ENCODE results near the gene SIGLEC5.

The SIGLEC5 gene

DNA sequence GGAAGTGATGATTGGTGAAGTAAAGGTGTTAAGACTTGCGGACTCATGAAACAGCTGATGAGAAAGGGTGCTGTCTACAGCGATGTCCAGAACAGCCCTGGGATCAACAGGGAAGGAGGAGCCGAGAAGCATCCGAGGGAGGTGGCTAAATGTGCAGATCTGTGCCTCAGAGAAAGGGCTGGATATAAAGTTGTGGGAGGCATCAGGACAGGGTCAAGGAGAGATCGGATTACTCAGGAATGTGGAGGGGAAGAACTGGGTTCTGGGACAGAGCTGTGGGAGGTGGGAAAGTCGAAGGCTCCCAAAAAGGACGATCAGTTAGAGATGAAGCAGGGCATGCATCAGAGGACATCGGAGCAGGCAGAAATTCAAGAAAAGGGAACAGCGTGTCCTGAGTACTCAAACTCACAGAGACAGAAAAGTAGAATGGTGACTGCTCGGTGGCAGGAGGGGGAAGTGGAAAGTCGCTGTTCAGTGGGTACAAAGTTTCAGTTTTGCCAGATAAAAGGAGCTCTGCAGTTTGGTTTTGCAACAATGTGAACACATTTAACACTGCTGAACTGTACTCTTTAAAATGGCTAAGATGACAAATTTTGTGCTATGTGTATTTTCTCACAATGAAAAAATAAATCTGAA is 14.6 kb upstream of the SIGLEC5 start:
- TF ChIP-seq, protein P1, sequence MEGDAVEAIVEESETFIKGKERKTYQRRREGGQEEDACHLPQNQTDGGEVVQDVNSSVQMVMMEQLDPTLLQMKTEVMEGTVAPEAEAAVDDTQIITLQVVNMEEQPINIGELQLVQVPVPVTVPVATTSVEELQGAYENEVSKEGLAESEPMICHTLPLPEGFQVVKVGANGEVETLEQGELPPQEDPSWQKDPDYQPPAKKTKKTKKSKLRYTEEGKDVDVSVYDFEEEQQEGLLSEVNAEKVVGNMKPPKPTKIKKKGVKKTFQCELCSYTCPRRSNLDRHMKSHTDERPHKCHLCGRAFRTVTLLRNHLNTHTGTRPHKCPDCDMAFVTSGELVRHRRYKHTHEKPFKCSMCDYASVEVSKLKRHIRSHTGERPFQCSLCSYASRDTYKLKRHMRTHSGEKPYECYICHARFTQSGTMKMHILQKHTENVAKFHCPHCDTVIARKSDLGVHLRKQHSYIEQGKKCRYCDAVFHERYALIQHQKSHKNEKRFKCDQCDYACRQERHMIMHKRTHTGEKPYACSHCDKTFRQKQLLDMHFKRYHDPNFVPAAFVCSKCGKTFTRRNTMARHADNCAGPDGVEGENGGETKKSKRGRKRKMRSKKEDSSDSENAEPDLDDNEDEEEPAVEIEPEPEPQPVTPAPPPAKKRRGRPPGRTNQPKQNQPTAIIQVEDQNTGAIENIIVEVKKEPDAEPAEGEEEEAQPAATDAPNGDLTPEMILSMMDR (IDR thresholded peaks at IDR 0.05; ENCODE audit: low read depth, low read length, missing control alignments) = no peak
- in situ Hi-C loops (cut with HindIII; ENCODE audit: low sequenced_read_pairs) = no loop called here
- H3K4me3 ChIP-seq (ENCODE audit: low read depth, low read length) = no peak overlapping the region
- no peak for DNase-seq (ENCODE audit: low read depth)

DNA sequence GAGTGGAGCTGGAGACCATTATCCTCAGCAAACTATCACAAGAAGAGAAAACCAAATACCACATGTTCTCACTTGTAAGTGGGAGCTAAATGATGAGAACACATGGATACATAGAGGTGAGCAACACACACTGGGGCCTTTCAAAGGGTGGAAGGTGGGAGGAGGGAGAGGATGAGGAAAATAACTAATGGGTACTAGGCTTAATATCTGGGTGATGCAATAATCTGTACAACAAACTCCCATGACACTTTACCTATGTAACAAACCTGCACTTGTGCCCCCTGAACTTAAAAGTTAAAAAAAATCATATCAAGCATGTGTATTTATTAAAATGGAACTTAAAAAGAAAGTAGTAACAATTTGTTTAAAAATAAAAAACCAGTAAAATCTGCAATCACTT is 11.4 kb upstream of the SIGLEC5 start:
- in situ Hi-C loops (cut with HindIII; ENCODE audit: low sequenced_read_pairs) = no loop called here
- H3K4me3 ChIP-seq (ENCODE audit: low read depth, low read length) = no peak overlapping the region
- TF ChIP-seq, protein P1 (IDR thresholded peaks at IDR 0.05; ENCODE audit: low read depth, low read length, missing control alignments) = no peak
- no peak for DNase-seq (ENCODE audit: low read depth)

DNA sequence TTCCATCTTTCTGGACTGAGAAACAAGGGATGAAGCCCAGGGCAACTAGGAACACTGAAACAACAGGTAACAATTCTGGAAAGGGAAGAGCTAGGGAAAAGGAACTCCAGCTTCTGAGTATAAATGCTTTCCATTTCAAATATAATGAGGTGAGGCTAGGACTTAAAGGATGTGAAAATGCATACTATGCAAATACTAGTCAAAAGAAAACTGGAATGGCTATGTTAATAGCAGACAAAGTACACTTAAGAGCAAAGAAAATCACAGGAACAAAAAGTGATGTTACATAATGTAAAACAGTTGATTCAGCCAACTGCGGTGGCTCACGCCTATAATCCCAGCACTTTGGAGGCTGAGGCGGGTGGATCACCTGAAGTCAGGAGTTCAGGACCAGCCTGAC is 10.2 kb upstream of the SIGLEC5 start:
- in situ Hi-C loops (cut with HindIII; ENCODE audit: low sequenced_read_pairs) = no loop called here
- TF ChIP-seq, protein P1 (IDR thresholded peaks at IDR 0.05; ENCODE audit: low read depth, low read length, missing control alignments) = no peak
- no peak overlapping the region for H3K4me3 ChIP-seq (ENCODE audit: low read depth, low read length)
- no peak for DNase-seq (ENCODE audit: low read depth)

DNA sequence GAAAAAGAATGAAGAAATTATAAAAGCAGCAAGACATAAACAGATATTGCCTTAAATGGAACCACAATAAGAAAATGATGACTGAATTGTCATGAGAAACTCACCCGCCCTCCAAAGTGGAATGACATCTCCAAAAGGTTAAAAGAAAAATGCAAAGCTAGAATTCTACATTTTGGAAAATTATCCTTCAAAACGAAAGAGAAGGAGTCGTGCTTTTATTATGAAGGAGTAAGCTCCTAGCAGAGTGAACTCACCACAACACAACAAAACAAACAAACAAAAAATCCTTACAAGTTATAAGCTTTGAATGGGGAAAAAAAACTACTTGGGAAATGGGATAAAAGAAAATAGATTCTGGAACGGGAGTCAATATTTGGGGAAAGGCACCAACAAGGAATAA is 9.7 kb upstream of the SIGLEC5 start:
- H3K4me3 ChIP-seq (ENCODE audit: low read depth, low read length) = no peak overlapping the region
- TF ChIP-seq, protein P1 (IDR thresholded peaks at IDR 0.05; ENCODE audit: low read depth, low read length, missing control alignments) = no peak
- in situ Hi-C loops (cut with HindIII; ENCODE audit: low sequenced_read_pairs) = no loop called here
- DNase-seq (ENCODE audit: low read depth) = no peak

DNA sequence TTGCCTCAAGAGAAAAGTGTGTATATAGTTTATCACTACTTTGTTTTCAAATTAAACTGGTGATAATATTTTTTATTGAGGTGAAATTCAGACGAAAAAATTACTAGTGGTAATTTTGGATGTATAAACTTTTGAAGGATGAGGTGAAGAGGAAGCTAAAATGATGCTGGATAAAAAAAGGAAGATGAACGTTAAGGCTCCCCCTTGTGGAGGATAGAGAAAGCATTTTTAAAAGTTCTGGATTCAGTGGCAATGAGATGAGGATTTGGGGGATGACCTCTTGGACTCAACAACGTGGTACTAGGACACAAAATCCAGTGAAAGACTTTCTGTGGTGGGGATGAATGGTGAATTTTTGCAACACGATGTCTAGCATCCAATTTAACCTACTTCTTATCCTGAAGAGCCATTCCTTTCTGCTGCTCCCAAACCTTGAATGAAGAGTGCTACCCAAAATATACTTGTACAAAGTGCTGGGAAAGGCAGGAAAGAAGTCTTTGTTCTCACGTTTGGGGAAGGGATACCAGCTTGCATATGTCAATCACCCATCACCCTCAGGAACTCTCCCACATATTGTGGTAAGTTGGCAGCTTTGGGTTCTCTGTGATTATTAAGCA is 7.3 kb upstream of the SIGLEC5 start:
- TF ChIP-seq, protein P1 (IDR thresholded peaks at IDR 0.05; ENCODE audit: low read depth, low read length, missing control alignments) = no peak
- no peak for DNase-seq (ENCODE audit: low read depth)
- no peak overlapping the region for H3K4me3 ChIP-seq (ENCODE audit: low read depth, low read length)
- in situ Hi-C loops (cut with HindIII; ENCODE audit: low sequenced_read_pairs) = no loop called here

DNA sequence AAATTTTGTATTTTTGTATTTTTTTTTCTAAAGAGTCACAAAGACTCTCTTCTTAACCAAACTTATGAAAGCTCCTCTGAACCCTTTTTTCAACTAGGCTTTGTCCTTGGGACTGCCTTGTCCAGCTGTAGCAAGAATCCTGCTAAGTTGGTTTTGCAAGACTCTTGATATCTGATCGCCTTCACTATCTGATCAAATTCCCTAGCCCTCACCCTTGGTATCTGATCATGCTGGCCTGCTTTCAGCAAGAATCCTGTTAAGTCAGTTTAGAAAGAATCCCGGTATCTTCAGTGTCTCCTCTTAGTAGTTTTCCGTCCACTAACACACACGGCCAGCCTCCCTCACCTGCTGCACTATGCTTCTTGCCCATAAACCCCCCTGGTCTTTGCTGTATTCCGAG is 1.9 kb upstream of the SIGLEC5 start:
- DNase-seq (ENCODE audit: low read depth) = no peak
- in situ Hi-C loops (cut with HindIII; ENCODE audit: low sequenced_read_pairs) = no loop called here
- TF ChIP-seq, protein P1 (IDR thresholded peaks at IDR 0.05; ENCODE audit: low read depth, low read length, missing control alignments) = no peak
- H3K4me3 ChIP-seq (ENCODE audit: low read depth, low read length) = no peak overlapping the region
